Measurements from ENCODE around the gene TAPBP. TPM values are rescaled to one million over a fixed set of nuclear protein-coding genes. Genes with fewer than 3 reads are reported as not detected.
A peak's percentile ranks its signal among the peaks of the same experiment; 100 is the strongest.

Gene TAPBP
- total RNA-seq, 3 donors from 2014 or later = 38.6 to 67.8 (median 43.6) TPM

DNA sequence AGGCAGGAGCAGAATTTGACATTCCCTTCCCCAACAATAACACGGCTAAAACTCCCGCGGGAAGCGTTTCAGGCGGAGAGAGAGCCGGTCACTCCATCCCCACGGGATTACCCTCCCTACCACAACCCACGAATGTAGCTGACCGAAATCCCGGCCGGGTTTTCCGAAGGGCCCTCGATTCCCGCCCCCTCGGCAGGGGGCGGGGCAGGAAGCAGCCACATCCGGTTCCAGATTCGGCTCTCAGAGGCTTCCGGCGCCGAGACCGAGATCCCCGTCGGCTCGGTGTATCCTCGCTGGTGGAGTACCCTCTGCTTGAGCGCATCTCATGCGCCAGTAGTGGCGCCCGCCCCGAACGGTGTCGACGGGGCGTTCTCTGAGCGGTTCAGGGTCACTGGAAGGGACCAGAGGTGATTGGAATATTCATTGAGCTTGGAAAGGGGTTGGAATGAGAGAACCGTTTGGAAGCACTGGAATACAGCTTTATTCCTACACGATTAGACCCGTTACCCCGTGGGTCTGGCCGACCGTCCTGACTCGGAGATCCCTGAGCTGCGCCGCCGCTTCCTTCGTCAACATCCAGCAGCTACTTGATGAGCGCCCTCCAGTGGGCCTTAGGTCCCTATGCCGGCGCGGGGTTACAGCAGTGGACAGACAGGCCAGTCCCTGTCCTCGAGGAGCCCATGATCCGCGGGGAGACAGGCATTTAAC, 14.5 kb downstream of the TAPBP start:
- H3K36me3 ChIP-seq = no peaks in the 10 kb centered on the region
- peak overlapping the region; percentile 79 to 91 (median 87) for H3K4me3 ChIP-seq
- peak overlapping the region; percentile 98 to 99 for H3K27ac ChIP-seq
- H3K27me3 ChIP-seq = no peaks in the 10 kb centered on the region
- H3K9me3 ChIP-seq = no peaks in the 10 kb centered on the region
- intact Hi-C loops (cut with DNase I; ENCODE audit: low total_unique reads) = no loop called here
- DNase-seq (ENCODE audit: low spot score in 2 of 2) = peak; percentile 86 to 92
- peaks cover 0 to 6% of the 10 kb centered on the region in 2 donors for H3K4me1 ChIP-seq
- peak; percentile 84 for TF ChIP-seq POLR2A (IDR thresholded peaks at IDR 0.05)
- TF ChIP-seq POLR2AphosphoS5 (IDR thresholded peaks at IDR 0.05) = peak; percentile 91 to 95 (median 92)
- TF ChIP-seq CTCF (IDR thresholded peaks at IDR 0.05) = peak; percentile 35 to 75 (median 64)

- Histone ChIP-seq H3K9me3 (no peaks in the 10 kb centered on the region), H3K4me3 (peak within 1 kb of the TSS; percentile 79 to 91 (median 87)), H3K36me3 (no peaks in the 10 kb centered on the region), H3K4me1 (peaks cover 0 to 6% of the 10 kb centered on the region in 2 donors), H3K27me3 (no peaks in the 10 kb centered on the region), H3K27ac (peak within 1 kb of the TSS; percentile 98 to 99)
- intact Hi-C loops (cut with DNase I; ENCODE audit: low total_unique reads) = no loop called here
- TF ChIP-seq POLR2AphosphoS5 (IDR thresholded peaks at IDR 0.05) = no peak
- no peak for TF ChIP-seq CTCF (IDR thresholded peaks at IDR 0.05)
- no peak for TF ChIP-seq POLR2A (IDR thresholded peaks at IDR 0.05)
- DNase-seq (ENCODE audit: low spot score in 2 of 2) = peak; percentile 77 to 83
Measured at GRCh38 chr6:33298773-33299236, 15.1 kb downstream of the TAPBP start, which contains the start of gene RGL2. Gene RGL2, minus strand, starts transcription at chr6:33298942. Its CDS starts 332 bp downstream, at chr6:33298610.

DNA sequence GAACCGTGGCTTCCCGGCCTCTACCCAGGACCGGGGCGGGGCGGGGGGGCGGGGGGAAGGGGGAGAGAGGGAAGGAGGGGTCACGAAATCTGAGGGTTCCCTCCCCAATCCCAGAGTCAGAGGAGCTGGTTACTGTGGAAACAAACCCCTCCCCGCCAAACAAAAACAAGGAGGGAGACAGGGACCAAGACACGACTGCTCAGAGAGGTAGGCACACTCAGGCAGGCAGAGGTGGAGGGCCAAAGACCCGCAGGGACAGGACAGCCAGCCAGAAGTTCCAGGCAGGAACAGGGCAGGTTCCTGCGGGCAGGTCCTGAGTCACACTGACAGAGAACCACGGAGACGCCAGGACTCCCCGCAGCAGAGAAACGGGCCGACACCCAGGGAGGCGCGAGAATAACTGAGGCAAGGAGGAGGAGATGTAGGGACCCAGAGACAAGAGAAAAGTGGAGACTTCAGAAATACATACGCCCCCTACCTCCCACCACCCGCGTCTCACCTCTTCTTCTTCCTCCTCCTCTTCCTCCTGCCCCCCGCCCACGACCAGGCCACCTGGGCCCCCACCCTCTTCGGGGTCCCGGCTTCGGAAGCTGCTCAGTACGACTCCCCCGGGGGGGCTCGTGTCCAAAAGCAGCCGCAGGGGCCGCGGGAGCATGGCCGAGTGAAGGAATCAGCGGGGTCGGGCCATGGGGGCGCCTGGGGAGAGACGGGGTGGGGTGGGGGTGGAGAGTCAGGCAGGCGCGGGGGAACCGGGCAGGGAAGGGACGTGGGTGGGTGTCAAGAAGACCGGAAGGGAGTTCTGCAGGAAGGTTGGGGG, 15.7 kb downstream of the TAPBP start:
- Histone ChIP-seq H3K27ac (peak overlapping the region; percentile 98 to 99), H3K36me3 (no peaks in the 10 kb centered on the region), H3K4me1 (peaks cover 0 to 6% of the 10 kb centered on the region in 2 donors), H3K27me3 (no peaks in the 10 kb centered on the region), H3K4me3 (peak overlapping the region; percentile 79 to 91 (median 87)), H3K9me3 (no peaks in the 10 kb centered on the region)
- DNase-seq (ENCODE audit: low spot score in 2 of 2) = peak; percentile 88 to 92
- TF ChIP-seq CTCF (IDR thresholded peaks at IDR 0.05) (no peak), POLR2AphosphoS5 (IDR thresholded peaks at IDR 0.05) (peak; percentile 84 to 90 (median 85)), POLR2A (IDR thresholded peaks at IDR 0.05) (peak; percentile 84)
- intact Hi-C loops (cut with DNase I; ENCODE audit: low total_unique reads) = no loop called here

GRCh38 chr6:33297406-33297955, 16.4 kb downstream of the TAPBP start:
- H3K27me3 ChIP-seq = no peaks in the 10 kb centered on the region
- H3K4me3 ChIP-seq = peak overlapping the region; percentile 79 to 91 (median 87)
- intact Hi-C loops (cut with DNase I; ENCODE audit: low total_unique reads) = no loop called here
- peak overlapping the region; percentile 98 to 99 for H3K27ac ChIP-seq
- H3K9me3 ChIP-seq = no peaks in the 10 kb centered on the region
- H3K4me1 ChIP-seq = peaks cover 0 to 6% of the 10 kb centered on the region in 2 donors
- TF ChIP-seq POLR2A (IDR thresholded peaks at IDR 0.05) (no peak), CTCF (IDR thresholded peaks at IDR 0.05) (no peak), POLR2AphosphoS5 (IDR thresholded peaks at IDR 0.05) (no peak)
- DNase-seq (ENCODE audit: low spot score in 2 of 2) = peak; percentile 80 to 89
- no peaks in the 10 kb centered on the region for H3K36me3 ChIP-seq

Data from breast epithelium (tissue), 4 donors.